ENCODE results near the gene EMX2. TPM values are rescaled to one million over a fixed set of nuclear protein-coding genes. Genes with fewer than 3 reads are reported as not detected.

The EMX2 gene
- total and polyA plus RNA-seq, 2 of the 13 experiments (the other 11 are each of a cell fraction or from before 2014, with no cell fraction given): not detected

DNA sequence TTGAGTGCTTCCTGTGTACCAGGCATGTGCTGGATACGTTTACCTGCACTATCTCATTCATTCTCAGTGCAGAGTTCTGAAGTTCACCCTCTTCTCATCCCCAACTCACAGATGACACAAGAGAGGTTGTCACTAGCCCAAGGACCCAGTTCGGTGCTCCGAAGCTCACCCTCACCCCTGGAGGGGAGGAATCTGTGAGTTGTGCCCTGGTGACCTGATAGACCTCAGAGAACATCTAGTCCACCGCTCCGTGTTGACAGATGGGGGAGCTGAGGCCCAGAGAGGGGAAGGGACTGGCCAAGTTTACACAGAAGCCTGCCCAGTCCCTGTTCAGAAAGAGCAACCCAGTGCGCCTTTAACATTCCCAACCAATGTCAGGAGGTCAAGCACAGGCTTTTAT lies 44.8 kb upstream of the EMX2 start (continued):
- TF ChIP-seq, protein P1, sequence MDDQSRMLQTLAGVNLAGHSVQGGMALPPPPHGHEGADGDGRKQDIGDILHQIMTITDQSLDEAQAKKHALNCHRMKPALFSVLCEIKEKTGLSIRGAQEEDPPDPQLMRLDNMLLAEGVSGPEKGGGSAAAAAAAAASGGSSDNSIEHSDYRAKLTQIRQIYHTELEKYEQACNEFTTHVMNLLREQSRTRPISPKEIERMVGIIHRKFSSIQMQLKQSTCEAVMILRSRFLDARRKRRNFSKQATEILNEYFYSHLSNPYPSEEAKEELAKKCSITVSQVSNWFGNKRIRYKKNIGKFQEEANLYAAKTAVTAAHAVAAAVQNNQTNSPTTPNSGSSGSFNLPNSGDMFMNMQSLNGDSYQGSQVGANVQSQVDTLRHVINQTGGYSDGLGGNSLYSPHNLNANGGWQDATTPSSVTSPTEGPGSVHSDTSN (CRISPR knock-in tag; IDR thresholded peaks at IDR 0.05; ENCODE audit: borderline replicate concordance): no peak
- TF ChIP-seq ZBTB20 (CRISPR knock-in tag; IDR thresholded peaks at IDR 0.05; ENCODE audit: borderline replicate concordance, low read depth) (no peak), ZNF788 (CRISPR knock-in tag; IDR thresholded peaks at IDR 0.05; ENCODE audit: borderline replicate concordance) (no peak)
- TF ChIP-seq, protein P2, sequence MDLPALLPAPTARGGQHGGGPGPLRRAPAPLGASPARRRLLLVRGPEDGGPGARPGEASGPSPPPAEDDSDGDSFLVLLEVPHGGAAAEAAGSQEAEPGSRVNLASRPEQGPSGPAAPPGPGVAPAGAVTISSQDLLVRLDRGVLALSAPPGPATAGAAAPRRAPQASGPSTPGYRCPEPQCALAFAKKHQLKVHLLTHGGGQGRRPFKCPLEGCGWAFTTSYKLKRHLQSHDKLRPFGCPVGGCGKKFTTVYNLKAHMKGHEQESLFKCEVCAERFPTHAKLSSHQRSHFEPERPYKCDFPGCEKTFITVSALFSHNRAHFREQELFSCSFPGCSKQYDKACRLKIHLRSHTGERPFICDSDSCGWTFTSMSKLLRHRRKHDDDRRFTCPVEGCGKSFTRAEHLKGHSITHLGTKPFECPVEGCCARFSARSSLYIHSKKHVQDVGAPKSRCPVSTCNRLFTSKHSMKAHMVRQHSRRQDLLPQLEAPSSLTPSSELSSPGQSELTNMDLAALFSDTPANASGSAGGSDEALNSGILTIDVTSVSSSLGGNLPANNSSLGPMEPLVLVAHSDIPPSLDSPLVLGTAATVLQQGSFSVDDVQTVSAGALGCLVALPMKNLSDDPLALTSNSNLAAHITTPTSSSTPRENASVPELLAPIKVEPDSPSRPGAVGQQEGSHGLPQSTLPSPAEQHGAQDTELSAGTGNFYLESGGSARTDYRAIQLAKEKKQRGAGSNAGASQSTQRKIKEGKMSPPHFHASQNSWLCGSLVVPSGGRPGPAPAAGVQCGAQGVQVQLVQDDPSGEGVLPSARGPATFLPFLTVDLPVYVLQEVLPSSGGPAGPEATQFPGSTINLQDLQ (CRISPR knock-in tag; IDR thresholded peaks at IDR 0.05): no peak

DNA sequence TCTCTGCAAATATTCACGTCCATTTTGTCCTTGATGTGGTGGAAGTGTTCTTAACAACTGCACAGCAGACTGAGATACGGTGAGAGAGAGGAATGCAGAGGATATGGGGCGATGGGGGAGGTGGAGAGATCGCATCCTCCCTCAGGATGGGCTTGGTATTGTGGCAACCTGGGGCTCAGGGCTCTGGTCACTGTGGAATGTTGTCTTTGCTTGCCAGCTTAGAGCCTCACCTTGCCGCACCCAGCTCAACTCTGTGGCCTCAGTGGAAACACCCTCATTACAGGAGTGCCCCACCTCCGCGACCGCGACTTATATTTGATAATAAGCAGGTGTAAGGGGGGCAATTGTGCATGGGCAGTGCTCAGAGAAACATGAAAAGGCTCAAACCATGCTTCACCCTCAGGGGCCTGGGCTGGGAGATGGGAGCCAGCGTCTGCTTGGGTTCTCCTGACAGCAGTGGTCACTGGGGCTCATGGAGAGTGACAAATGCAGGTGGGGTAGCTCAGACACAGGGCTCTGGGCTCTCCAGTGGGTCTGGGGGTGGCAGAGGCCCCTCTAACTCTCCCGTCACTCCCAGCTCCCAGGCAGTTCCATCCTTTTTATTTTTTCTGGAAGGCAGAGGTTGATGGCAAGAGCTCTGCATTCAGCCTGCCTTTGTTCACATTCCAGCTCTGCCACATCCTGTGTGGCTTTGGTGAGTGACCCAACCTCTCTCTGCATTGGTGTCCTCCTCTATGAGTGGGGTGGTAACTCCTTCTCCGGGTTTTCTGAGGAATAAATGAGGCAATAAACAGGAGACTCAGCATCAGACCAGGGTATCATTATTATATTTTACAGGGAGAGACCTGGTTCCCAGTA lies 43.1 kb upstream of the EMX2 start:
- ChIA-PET CTCF (ENCODE audit: low intra/inter-chr PET ratio, low total read pairs) (no interaction called here), POLR2A (no interaction called here)
- Histone ChIP-seq H3K36me3 (replicated peaks in 1 of 2; ENCODE audit: control insufficient read depth in 1 of 2, insufficient read depth in 2 of 2, low read length in 2 of 2) (no peaks in the 10 kb centered on the region), H3K9me3 (ENCODE audit: low read length) (no peaks in the 10 kb centered on the region), H3K9ac (ENCODE audit: insufficient read depth, low read depth, low read length) (no peak overlapping the region), H3K27ac (ENCODE audit: extremely low read length, insufficient read depth, low read length) (no peak overlapping the region), H3K4me2 (ENCODE audit: low read depth, low read length) (no peak overlapping the region), H3K4me3 (replicated peaks in 1 of 3; ENCODE audit: insufficient read depth in 1 of 3, low read depth in 2 of 3, low read length in 3 of 3) (no peak overlapping the region), H3K27me3 (ENCODE audit: control insufficient read depth in 1 of 2, insufficient read depth in 2 of 2, low read length in 2 of 2) (peaks cover 0 to 12% of the 10 kb centered on the region in 2 experiments; a peak in 1 of 5 replicates), H3K4me1 (ENCODE audit: insufficient read depth, low read length) (peaks cover 28% of the 10 kb centered on the region), H4K20me1 (ENCODE audit: insufficient read depth, low read length) (no peaks in the 10 kb centered on the region), H3K79me2 (ENCODE audit: insufficient read depth, low read length) (no peaks in the 10 kb centered on the region), H2AFZ (ENCODE audit: low read length) (no peak overlapping the region)
- DNase-seq (ENCODE audit: low spot score) (no peak), FAIRE-seq (no peak), ATAC-seq (peak; percentile 18; the same call in 1 of the 3 replicates)
- in situ Hi-C loops (cut with HindIII; ENCODE audit: extremely low pct_ligation_motif_present, low pct_unique_long_range_greater_than_20kb): loop anchor here (25.0 kb wide), 1 partner anchor 938 kb away; no protein-coding TSS in a partner anchor
- intact Hi-C loops (cut with micrococcal nuclease; ENCODE audit: unreplicated experiment): loop anchor here (5.0 kb wide), 2 partner anchors 608 to 923 kb away; no protein-coding TSS in a partner anchor
- TF ChIP-seq THYN1 (CRISPR knock-in tag; IDR thresholded peaks at IDR 0.05; ENCODE audit: borderline replicate concordance, low read depth): no peak
- TF ChIP-seq YEATS4 (CRISPR knock-in tag; IDR thresholded peaks at IDR 0.05; ENCODE audit: borderline replicate concordance): no peak
- TF ChIP-seq, protein P3, sequence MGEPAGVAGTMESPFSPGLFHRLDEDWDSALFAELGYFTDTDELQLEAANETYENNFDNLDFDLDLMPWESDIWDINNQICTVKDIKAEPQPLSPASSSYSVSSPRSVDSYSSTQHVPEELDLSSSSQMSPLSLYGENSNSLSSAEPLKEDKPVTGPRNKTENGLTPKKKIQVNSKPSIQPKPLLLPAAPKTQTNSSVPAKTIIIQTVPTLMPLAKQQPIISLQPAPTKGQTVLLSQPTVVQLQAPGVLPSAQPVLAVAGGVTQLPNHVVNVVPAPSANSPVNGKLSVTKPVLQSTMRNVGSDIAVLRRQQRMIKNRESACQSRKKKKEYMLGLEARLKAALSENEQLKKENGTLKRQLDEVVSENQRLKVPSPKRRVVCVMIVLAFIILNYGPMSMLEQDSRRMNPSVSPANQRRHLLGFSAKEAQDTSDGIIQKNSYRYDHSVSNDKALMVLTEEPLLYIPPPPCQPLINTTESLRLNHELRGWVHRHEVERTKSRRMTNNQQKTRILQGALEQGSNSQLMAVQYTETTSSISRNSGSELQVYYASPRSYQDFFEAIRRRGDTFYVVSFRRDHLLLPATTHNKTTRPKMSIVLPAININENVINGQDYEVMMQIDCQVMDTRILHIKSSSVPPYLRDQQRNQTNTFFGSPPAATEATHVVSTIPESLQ (CRISPR knock-in tag; conservative IDR thresholded peaks at IDR 0.05): no peak
- TF ChIP-seq, protein P4, sequence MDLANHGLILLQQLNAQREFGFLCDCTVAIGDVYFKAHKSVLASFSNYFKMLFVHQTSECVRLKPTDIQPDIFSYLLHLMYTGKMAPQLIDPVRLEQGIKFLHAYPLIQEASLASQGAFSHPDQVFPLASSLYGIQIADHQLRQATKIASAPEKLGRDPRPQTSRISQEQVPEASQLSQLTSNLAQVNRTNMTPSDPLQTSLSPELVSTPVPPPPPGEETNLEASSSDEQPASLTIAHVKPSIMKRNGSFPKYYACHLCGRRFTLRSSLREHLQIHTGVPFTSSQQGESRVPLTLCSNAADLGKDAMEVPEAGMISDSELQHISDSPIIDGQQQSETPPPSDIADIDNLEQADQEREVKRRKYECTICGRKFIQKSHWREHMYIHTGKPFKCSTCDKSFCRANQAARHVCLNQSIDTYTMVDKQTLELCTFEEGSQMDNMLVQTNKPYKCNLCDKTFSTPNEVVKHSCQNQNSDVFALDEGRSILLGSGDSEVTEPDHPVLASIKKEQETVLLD (CRISPR knock-in tag; IDR thresholded peaks at IDR 0.05; ENCODE audit: low read depth): no peak
- no peak for TF ChIP-seq ZSCAN22 (CRISPR knock-in tag; IDR thresholded peaks at IDR 0.05)
- WGBS (ENCODE audit: low lambda C conversion rate): 25% methylated on average over 6 of the region's 12 CpGs
- no TSS peak for BruUV-seq (replicated peaks)
